GM13977 (cell line): ENCODE measurements around the gene ZNF254.
"Not testable (repeated sequence)": the region's sequence is repeated elsewhere in the genome, so short reads cannot be mapped to it uniquely, and the experiment has no call there.

ENCODE experiments used
- DNase-seq: peaks from one replicate; pipeline ENCODE4 v3.0.0; 2012; ENCODE audit warnings: low spot score
- in situ Hi-C: fragments of 300-500 bp; cut with MboI; formaldehyde crosslinking; loops from one replicate; pipeline ENCODE4 v1.12.0; 2022; ENCODE audit warnings: low sequenced_read_pairs, low pct_unique_long_range_greater_than_20kb, mixed read lengths, inconsistent platforms; ENCODE audit not compliant: unreplicated experiment
- TF ChIP-seq, protein P1 (sequence below): IDR thresholded peaks from 2 replicates; pipeline ENCODE4 v1.5.1; 2012; ENCODE audit warnings: mild to moderate bottlenecking, control low read depth; ENCODE audit not compliant: insufficient read depth; ENCODE audit errors: extremely low read depth, missing control alignments

ZNF254 gene

GRCh38 chr19:24081056-24081455 is 5.9 kb upstream of the ZNF254 start:
- in situ Hi-C loops, result no loop called here
- no peak for DNase-seq
- TF ChIP-seq, protein P1, sequence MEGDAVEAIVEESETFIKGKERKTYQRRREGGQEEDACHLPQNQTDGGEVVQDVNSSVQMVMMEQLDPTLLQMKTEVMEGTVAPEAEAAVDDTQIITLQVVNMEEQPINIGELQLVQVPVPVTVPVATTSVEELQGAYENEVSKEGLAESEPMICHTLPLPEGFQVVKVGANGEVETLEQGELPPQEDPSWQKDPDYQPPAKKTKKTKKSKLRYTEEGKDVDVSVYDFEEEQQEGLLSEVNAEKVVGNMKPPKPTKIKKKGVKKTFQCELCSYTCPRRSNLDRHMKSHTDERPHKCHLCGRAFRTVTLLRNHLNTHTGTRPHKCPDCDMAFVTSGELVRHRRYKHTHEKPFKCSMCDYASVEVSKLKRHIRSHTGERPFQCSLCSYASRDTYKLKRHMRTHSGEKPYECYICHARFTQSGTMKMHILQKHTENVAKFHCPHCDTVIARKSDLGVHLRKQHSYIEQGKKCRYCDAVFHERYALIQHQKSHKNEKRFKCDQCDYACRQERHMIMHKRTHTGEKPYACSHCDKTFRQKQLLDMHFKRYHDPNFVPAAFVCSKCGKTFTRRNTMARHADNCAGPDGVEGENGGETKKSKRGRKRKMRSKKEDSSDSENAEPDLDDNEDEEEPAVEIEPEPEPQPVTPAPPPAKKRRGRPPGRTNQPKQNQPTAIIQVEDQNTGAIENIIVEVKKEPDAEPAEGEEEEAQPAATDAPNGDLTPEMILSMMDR, result no peak

DNA sequence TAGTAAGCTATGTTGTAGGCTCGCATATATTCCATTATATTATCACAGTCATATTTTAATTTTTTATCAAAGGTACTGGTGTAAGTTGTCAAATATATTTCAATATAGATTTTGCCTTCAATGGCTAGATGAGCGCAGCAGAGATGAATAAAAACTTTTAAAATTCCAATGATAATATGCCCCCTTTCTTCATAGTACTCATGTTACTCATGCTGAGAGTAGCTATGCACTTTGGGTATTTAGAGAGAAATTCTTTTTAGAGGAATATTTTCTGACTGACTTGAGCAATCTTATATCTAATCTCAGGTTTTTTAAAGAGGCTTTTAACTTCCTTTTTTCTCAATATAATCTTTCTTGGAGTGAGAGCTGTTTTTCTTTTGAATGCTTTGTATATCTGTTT is 11.4 kb downstream of the ZNF254 start:
- in situ Hi-C loops, result no loop called here
- DNase-seq, result no peak
- TF ChIP-seq, protein P1, result no peak

- TF ChIP-seq, protein P1, result no peak
- no peak for DNase-seq
- in situ Hi-C loops, result no loop called here
Measured at GRCh38 chr19:24099829-24100228, 12.8 kb downstream of the ZNF254 start.

DNA sequence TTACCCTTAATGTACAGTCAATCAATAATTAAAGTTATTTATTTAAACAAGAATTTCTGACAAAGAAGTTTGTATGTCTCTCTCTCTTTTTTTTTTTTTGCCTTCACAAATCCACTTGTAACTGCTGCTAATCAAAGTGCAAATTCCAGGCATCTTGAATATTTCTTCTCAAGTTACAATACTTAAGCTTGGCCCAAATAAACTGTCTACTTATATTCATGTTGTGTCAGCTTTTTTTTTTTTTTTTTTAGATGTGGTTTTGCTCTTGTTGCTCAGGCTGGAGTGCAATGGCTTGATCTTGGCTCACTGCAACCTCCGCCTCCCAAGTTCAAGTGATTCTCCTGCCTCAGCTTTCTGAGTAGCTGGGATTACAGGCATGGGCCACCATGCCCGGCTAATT is 13.6 kb downstream of the ZNF254 start:
- DNase-seq, in situ Hi-C loops: not testable (repeated sequence)

GRCh38 chr19:24101459-24102115 is 14.6 kb downstream of the ZNF254 start:
- DNase-seq, result no peak
- TF ChIP-seq, protein P1, result no peak
- in situ Hi-C loops, result no loop called here

- TF ChIP-seq, protein P1, result no peak
- in situ Hi-C loops, result no loop called here
- no peak for DNase-seq
Measured at GRCh38 chr19:24127601-24128000, 40.6 kb downstream of the ZNF254 start.

DNA sequence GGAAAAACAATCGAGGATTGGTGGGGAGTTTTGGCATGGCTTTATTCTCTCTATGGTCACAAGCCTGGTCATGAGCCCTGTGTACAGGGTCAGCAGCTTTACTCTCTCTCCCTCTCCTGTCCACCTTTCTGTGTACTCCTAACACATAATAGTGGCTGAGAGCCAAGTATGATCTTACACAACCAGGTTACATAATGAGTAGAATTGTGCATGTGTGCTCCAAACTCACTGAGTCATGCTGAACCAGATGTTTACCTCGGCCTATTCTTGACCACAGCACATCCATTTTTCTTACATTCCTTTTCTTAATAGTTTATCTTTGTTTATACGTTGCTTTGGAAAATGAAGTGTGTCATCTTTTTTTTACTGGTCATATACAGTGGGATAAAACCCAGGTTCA is 53.1 kb downstream of the ZNF254 start:
- in situ Hi-C loops, result no loop called here
- no peak for DNase-seq
- TF ChIP-seq, protein P1, result no peak
